GM19351 (cell line): ENCODE data around the gene CT47C1.

ENCODE experiments used
- ATAC-seq: cut with Tn5 transposase; IDR thresholded peaks from one replicate; pipeline ENCODE4 v1.9.1; 2021; ENCODE audit warnings: mild to moderate bottlenecking, moderate library complexity; ENCODE audit not compliant: unreplicated experiment

The CT47C1 gene

GRCh38 chrX:119073200-119073905 lies 560 bp downstream of the CT47C1 start:
- no peak for ATAC-seq

DNA sequence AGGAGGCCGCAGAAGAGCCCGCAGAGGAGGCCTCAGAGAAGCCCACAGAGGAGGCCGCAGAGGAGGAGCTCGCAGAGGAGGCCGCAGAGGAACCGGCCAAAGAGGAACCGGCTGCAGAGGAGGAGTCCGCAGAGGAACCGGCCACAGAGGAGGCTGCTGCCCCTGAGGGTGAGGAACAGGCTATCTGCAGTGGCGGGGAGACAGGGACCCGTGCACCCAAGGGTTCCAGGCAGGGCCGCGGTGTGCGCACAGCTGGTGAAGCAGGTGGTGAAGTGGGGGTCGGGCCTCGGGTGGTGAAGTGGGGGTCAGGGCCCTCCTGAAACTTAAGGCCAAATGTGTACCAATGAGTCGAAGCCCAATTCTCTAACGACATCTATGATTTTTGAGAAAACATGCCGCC lies 1.1 kb downstream of the CT47C1 start:
- no peak for ATAC-seq

DNA sequence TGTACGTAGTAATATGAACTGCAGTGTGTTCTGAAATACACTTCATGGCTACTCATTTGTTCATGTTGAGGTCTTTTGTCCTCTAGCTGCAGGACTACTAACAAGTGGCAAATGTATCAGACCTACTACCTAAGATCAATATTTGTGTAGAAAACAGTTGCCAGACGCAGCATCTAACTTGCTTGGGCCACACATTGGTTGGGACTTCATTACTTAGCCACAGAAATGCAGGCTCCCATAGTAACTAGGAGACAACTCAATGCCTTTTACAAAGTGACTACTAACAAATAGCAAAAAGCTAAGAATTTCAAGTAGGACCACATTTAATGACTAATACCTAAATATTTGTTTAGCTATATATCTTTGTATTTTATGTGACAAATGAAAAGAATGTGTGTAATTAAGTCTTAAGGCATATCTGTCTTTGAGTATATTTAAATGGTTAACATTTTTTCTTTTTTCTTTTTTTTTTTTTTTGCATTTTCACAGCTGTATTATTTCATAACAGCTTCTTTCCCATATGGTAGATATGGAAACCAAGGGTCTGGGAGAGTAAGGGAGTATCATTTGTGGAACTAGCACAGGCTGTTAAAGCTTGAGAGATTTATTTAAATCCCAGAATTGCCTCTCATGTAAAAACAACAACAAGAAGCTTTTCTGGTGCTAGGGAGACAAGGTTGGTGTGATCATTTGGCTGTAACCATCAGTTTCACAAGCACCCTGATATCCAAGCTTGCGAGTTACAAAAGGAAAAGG lies 2.7 kb downstream of the CT47C1 start:
- no peak for ATAC-seq

GRCh38 chrX:119082278-119082677 lies 9.5 kb downstream of the CT47C1 start:
- no peak for ATAC-seq

DNA sequence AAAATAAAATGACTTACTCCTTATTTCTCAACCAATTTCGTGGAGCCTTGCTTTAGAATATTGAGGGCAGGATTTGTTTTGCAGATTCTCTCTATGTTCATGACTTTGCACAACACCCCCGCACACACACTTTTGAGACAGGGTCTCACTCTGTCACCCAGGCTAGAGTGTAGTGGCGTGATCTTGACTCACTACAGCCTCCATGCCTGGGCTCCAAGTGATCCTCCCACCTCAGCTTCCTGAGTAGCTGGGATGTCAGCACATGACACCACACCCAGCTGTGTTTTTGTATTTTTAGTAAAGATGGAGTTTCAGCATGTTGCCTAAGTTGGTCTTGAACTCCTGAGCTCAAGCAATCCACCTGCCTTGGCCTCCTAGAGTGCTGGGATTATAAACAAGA lies 12.0 kb downstream of the CT47C1 start:
- no peak for ATAC-seq

DNA sequence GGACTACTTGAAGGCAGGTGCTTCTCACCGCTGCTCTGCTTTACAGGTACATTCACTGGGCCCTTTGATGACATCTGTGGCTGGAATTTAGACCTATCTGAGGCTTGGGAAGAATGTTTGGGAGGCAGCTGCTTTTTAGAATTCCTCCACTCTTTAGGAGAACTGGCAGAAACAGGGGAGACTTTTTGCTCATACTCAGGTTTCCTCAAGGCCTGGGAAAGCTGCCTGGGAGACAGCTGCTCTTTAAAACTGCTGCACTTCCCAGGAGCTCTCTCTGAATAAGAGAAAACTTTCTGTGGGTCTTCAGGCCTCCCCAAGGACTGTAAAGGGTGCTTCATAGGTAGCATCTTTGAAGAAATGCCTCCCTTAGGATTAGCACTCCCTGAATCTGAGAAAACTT lies 14.3 kb downstream of the CT47C1 start:
- no peak for ATAC-seq

DNA sequence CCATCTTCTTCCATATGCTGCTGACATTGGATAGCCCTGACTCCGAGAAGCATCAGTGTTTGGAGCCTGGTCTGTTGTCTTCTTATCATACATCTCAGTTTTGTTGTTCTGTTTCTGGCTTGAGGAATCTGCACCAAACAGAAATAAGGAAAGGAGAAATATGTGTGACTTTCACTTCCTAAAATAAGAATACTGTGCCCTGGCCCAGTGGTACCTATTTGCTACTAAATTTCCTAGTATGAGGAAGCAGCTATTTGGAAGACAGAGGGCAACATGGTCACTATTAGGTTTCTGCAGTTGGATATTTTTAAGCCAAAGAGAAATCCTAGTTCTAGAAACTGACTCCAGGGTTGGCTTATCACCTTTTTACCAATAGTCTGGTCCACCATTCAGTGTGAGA lies 16.8 kb downstream of the CT47C1 start:
- ATAC-seq, result no peak

DNA sequence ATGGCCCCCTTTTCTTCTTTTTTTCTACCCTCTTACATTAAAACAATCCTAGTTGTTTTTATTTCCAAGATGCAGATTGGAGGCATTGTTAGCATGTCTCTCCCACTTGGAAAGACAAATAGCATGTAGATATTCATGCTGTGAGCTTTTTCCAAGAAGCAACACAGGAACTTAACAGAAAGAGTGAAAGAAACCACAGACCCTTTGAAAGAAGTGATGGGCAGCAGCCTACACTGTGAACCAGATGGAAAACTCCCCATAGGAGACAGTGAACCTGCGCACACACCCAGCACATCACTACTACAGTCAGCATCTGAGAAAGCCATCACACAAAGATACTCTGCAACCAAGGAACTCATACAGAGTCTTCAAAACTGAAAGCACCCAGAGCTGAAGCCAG lies 17.8 kb downstream of the CT47C1 start:
- no peak for ATAC-seq

DNA sequence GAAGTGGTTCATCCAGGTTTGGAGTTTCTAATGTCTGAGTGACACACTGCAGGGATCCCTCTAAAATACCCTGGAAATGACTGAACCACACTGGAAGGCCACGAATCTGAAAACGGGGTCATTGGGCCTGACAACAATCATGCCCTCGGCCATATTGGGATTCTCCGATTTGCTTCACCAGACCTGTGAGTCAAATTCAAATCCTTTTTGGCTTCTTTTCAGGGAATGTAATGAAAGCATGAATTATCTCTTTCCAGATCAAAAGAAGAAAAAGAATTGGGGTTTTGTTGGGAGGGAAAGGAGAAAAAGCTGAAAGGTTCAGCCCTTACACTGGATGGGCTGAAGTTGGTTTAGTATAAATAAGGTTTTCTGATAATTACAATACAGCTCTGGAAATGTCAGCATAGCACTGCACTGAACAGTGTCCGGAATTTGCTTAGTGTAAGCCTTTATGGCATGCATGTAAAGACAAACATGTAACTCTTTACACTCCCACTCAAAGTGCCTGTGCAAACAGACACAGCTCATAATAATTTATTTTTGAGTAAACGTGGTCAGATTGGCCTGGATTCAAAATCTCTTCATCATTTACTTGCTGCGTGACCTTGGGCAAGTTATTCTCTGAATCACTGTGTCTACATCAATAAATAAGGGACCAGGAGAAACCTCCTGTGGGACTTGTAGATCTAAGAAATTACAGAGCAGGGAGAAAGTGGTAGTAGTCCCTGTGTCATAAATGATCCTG lies 21.4 kb downstream of the CT47C1 start:
- ATAC-seq, result no peak

DNA sequence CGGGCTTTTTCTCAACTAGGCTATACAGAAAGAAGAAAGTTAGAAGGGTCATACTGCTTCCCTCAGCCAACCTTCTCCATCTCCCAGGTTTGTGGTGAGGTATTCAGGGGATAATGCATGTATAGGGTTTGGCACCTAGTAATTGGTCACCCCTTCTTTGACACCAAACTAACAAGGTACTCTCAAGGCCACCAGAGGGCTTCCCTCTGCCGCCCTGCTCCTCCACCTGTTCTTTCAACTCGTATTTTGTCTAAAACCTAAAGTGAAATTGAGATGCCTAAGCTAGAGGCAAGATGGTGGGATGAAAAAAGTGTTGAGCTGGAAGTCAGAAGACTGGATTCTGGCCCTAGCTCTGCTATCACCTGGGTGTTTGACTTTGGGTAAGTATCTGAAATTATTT lies 22.0 kb downstream of the CT47C1 start:
- no peak for ATAC-seq

GRCh38 chrX:119095936-119096335 lies 23.1 kb downstream of the CT47C1 start:
- no peak for ATAC-seq

GRCh38 chrX:119101168-119101567 lies 28.4 kb downstream of the CT47C1 start:
- no peak for ATAC-seq

GRCh38 chrX:119105826-119106225 lies 33.0 kb downstream of the CT47C1 start:
- no peak for ATAC-seq

GRCh38 chrX:119107206-119107605 lies 34.4 kb downstream of the CT47C1 start:
- ATAC-seq, result no peak

DNA sequence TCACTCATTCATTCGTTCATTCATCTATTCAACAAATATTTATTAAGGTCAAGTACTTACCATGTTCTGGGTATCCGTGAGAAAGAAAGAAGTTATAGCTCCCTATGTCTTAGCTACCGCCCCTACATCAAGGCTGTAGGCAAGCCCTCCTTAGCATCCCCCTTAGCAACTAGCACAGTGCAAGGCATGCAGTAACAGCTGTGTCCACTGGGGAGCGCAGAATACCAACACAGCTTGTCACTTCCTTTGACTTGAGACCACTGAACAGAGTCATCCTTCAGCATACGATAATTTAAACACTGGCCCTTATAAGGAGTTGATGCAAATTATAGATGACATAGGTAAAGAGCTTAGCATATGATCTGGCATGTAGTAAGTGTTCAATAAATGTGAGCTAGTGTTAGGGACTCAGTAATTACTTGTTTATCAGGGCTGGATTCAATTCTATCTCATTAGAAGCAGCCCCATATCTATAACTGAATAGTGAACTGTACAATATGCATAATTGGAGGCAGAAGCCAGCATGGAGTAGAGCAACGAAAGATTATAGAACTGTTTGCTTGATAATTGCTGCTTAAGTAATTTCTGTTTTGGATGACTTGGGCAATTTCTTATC lies 46.1 kb downstream of the CT47C1 start:
- ATAC-seq, result peak; percentile 99

DNA sequence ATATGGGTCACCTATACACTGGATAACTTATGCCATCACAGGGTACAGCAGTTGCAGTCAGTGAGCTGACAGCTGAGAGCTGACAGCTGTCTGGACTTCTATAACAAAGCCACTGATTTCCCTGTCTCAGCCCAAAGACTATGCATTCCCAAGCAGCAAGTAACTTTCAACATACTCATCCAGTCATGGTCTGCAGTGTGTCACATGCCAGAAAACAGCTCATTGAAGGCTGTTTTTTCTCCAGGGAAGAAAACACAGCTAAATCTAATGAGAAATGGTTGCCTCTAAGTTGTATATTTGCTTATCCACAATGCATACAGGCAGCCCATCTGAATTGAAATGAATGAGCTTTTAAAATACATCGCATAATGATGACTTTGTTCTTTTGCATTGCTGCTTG lies 48.5 kb downstream of the CT47C1 start:
- no peak for ATAC-seq
